ENCODE data around the gene RAD51B.

The RAD51B gene

GRCh38 chr14:68757618-68758081 lies 938.1 kb downstream of the RAD51B start:
- TF ChIP-seq ZNF707 (tag by site-specific recombination; IDR thresholded peaks at IDR 0.05) (no peak), ZFHX2 (tag by site-specific recombination; conservative IDR thresholded peaks at IDR 0.05) (no peak), KLF9 (tag by site-specific recombination; IDR thresholded peaks at IDR 0.05; ENCODE audit: low read depth) (no peak), KLF16 (tag by site-specific recombination; IDR thresholded peaks at IDR 0.05) (no peak), ZNF529 (tag by site-specific recombination; IDR thresholded peaks at IDR 0.05; ENCODE audit: insufficient replicate concordance) (no peak), ZNF777 (tag by site-specific recombination; IDR thresholded peaks at IDR 0.05; ENCODE audit: borderline replicate concordance) (no peak)
- TF ChIP-seq, protein P1, sequence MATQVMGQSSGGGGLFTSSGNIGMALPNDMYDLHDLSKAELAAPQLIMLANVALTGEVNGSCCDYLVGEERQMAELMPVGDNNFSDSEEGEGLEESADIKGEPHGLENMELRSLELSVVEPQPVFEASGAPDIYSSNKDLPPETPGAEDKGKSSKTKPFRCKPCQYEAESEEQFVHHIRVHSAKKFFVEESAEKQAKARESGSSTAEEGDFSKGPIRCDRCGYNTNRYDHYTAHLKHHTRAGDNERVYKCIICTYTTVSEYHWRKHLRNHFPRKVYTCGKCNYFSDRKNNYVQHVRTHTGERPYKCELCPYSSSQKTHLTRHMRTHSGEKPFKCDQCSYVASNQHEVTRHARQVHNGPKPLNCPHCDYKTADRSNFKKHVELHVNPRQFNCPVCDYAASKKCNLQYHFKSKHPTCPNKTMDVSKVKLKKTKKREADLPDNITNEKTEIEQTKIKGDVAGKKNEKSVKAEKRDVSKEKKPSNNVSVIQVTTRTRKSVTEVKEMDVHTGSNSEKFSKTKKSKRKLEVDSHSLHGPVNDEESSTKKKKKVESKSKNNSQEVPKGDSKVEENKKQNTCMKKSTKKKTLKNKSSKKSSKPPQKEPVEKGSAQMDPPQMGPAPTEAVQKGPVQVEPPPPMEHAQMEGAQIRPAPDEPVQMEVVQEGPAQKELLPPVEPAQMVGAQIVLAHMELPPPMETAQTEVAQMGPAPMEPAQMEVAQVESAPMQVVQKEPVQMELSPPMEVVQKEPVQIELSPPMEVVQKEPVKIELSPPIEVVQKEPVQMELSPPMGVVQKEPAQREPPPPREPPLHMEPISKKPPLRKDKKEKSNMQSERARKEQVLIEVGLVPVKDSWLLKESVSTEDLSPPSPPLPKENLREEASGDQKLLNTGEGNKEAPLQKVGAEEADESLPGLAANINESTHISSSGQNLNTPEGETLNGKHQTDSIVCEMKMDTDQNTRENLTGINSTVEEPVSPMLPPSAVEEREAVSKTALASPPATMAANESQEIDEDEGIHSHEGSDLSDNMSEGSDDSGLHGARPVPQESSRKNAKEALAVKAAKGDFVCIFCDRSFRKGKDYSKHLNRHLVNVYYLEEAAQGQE (tag by site-specific recombination; IDR thresholded peaks at IDR 0.05) = no peak
- TF ChIP-seq, protein P2, sequence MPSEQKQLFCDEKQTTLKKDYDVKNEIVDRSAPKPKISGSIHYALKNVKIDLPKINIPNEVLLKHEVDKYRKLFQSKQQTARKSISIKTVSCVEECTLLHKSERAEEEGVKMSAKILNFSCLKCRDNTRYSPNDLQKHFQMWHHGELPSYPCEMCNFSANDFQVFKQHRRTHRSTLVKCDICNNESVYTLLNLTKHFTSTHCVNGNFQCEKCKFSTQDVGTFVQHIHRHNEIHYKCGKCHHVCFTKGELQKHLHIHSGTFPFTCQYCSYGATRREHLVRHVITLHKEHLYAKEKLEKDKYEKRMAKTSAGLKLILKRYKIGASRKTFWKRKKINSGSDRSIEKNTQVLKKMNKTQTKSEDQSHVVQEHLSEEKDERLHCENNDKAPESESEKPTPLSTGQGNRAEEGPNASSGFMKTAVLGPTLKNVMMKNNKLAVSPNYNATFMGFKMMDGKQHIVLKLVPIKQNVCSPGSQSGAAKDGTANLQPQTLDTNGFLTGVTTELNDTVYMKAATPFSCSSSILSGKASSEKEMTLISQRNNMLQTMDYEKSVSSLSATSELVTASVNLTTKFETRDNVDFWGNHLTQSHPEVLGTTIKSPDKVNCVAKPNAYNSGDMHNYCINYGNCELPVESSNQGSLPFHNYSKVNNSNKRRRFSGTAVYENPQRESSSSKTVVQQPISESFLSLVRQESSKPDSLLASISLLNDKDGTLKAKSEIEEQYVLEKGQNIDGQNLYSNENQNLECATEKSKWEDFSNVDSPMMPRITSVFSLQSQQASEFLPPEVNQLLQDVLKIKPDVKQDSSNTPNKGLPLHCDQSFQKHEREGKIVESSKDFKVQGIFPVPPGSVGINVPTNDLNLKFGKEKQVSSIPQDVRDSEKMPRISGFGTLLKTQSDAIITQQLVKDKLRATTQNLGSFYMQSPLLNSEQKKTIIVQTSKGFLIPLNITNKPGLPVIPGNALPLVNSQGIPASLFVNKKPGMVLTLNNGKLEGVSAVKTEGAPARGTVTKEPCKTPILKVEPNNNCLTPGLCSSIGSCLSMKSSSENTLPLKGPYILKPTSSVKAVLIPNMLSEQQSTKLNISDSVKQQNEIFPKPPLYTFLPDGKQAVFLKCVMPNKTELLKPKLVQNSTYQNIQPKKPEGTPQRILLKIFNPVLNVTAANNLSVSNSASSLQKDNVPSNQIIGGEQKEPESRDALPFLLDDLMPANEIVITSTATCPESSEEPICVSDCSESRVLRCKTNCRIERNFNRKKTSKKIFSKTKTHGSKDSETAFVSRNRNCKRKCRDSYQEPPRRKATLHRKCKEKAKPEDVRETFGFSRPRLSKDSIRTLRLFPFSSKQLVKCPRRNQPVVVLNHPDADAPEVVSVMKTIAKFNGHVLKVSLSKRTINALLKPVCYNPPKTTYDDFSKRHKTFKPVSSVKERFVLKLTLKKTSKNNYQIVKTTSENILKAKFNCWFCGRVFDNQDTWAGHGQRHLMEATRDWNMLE (tag by site-specific recombination; conservative IDR thresholded peaks at IDR 0.05; ENCODE audit: low read depth) = no peak
- TF ChIP-seq, protein P3, sequence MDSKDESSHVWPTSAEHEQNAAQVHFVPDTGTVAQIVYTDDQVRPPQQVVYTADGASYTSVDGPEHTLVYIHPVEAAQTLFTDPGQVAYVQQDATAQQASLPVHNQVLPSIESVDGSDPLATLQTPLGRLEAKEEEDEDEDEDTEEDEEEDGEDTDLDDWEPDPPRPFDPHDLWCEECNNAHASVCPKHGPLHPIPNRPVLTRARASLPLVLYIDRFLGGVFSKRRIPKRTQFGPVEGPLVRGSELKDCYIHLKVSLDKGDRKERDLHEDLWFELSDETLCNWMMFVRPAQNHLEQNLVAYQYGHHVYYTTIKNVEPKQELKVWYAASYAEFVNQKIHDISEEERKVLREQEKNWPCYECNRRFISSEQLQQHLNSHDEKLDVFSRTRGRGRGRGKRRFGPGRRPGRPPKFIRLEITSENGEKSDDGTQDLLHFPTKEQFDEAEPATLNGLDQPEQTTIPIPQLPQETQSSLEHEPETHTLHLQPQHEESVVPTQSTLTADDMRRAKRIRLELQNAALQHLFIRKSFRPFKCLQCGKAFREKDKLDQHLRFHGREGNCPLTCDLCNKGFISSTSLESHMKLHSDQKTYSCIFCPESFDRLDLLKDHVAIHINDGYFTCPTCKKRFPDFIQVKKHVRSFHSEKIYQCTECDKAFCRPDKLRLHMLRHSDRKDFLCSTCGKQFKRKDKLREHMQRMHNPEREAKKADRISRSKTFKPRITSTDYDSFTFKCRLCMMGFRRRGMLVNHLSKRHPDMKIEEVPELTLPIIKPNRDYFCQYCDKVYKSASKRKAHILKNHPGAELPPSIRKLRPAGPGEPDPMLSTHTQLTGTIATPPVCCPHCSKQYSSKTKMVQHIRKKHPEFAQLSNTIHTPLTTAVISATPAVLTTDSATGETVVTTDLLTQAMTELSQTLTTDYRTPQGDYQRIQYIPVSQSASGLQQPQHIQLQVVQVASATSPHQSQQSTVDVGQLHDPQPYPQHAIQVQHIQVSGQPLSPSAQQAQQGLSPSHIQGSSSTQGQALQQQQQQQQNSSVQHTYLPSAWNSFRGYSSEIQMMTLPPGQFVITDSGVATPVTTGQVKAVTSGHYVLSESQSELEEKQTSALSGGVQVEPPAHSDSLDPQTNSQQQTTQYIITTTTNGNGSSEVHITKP (tag by site-specific recombination; IDR thresholded peaks at IDR 0.05) = no peak
- TF ChIP-seq, protein P4, sequence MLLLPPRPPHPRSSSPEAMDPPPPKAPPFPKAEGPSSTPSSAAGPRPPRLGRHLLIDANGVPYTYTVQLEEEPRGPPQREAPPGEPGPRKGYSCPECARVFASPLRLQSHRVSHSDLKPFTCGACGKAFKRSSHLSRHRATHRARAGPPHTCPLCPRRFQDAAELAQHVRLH (tag by site-specific recombination; IDR thresholded peaks at IDR 0.05) = no peak
- Histone ChIP-seq H3K4me3 (ENCODE audit: low read depth, low read length) (no peak overlapping the region), H3K9me3 (ENCODE audit: control insufficient read depth, insufficient read depth, low read depth, low read length) (no peaks in the 10 kb centered on the region), H3K4me1 (ENCODE audit: control insufficient read depth, insufficient read depth, low read length) (peaks cover 5% of the 10 kb centered on the region), H3K27ac (ENCODE audit: extremely low read depth, low read depth, low read length) (no peak overlapping the region), H3K36me3 (ENCODE audit: control insufficient read depth in 2 of 2, insufficient read depth in 1 of 2, low read length in 2 of 2) (no peaks in the 10 kb centered on the region)
- ChIA-PET POLR2A (no interaction called here), CTCF (interaction anchor here (0.7 kb wide), 3 partner anchors 608 to 1320 kb away, joined by 3 read pairs; no protein-coding TSS in a partner anchor)

DNA sequence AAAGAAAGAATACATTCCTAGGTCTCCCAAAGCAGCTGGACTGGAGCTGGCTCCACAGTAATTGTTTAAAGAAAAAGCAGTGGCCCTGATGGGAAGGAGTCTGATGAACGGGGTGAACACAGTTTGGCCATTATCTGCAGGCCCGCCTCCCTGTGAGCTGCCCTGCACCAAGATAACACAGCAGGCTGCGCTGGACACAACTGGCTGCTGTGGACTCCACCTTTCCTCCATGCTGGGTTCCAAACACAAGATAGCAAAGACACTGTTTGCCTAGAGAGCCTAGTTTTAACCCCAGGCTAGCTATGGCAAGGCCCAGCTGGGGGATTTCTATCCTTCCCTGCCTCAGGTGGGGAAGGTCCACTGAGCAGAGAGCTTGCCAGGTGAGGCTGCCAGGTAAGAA lies 938.7 kb downstream of the RAD51B start:
- Histone ChIP-seq H3K4me1 (ENCODE audit: control insufficient read depth, insufficient read depth, low read length) (peaks cover 7% of the 10 kb centered on the region), H3K36me3 (ENCODE audit: control insufficient read depth in 2 of 2, insufficient read depth in 1 of 2, low read length in 2 of 2) (no peaks in the 10 kb centered on the region), H3K27ac (ENCODE audit: extremely low read depth, low read depth, low read length) (no peak overlapping the region), H3K9me3 (ENCODE audit: control insufficient read depth, insufficient read depth, low read depth, low read length) (no peaks in the 10 kb centered on the region), H3K4me3 (ENCODE audit: low read depth, low read length) (no peak overlapping the region)
- no peak for TF ChIP-seq TRIM28 (IDR thresholded peaks at IDR 0.05; ENCODE audit: borderline replicate concordance, low read length)
- TF ChIP-seq EGR2 (tag by site-specific recombination; IDR thresholded peaks at IDR 0.05; ENCODE audit: low read depth) = no peak
- TF ChIP-seq, protein P5, sequence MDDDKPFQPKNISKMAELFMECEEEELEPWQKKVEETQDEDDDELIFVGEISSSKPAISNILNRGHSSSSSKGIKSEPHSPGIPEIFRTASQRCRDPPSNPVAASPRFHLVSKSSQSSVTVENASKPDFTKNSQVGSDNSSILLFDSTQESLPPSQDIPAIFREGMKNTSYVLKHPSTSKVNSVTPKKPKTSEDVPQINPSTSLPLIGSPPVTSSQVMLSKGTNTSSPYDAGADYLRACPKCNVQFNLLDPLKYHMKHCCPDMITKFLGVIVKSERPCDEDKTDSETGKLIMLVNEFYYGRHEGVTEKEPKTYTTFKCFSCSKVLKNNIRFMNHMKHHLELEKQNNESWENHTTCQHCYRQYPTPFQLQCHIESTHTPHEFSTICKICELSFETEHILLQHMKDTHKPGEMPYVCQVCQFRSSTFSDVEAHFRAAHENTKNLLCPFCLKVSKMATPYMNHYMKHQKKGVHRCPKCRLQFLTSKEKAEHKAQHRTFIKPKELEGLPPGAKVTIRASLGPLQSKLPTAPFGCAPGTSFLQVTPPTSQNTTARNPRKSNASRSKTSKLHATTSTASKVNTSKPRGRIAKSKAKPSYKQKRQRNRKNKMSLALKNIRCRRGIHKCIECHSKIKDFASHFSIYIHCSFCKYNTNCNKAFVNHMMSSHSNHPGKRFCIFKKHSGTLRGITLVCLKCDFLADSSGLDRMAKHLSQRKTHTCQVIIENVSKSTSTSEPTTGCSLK (tag by site-specific recombination; IDR thresholded peaks at IDR 0.05) = no peak
- TF ChIP-seq ZNF843 (tag by site-specific recombination; IDR thresholded peaks at IDR 0.05) = no peak
- TF ChIP-seq ZBTB8A (tag by site-specific recombination; IDR thresholded peaks at IDR 0.05) = no peak
- TF ChIP-seq ZNF626 (tag by site-specific recombination; IDR thresholded peaks at IDR 0.05) = no peak
- TF ChIP-seq ZIC2 (tag by site-specific recombination; IDR thresholded peaks at IDR 0.05) = 0 out of 2 replicates have a peak, but pooled peaks have one; percentile 16
- TF ChIP-seq GLIS1 (tag by site-specific recombination; IDR thresholded peaks at IDR 0.05) = no peak
- ChIA-PET CTCF (interaction anchor here (0.7 kb wide), 1 partner anchor 814 kb away, joined by 3 read pairs; no protein-coding TSS in a partner anchor), POLR2A (no interaction called here)

All from HEK293 (cell line).